A673 (cell line): ENCODE results near the gene RTN4RL1.

Experiments
- EZH2 ChIP-seq: fragments of 200-600 bp; sonication (generic); IDR thresholded peaks from 2 replicates; pipeline ENCODE4 v1.6.1; 2017; ENCODE audit warnings: borderline replicate concordance, low read depth, mild to moderate bottlenecking, mixed read lengths, antibody characterized with exemption, low read length; ENCODE audit not compliant: poor library complexity, severe bottlenecking
- TF ChIP-seq, protein P1 (sequence below): fragments of 300-800, 200-600 bp; sonication (generic); conservative IDR thresholded peaks from 2 replicates; pipeline ENCODE4 v1.5.1; 2017; ENCODE audit warnings: low read depth, mild to moderate bottlenecking, antibody characterized with exemption, low read length, moderate library complexity, mixed read lengths

DNA sequence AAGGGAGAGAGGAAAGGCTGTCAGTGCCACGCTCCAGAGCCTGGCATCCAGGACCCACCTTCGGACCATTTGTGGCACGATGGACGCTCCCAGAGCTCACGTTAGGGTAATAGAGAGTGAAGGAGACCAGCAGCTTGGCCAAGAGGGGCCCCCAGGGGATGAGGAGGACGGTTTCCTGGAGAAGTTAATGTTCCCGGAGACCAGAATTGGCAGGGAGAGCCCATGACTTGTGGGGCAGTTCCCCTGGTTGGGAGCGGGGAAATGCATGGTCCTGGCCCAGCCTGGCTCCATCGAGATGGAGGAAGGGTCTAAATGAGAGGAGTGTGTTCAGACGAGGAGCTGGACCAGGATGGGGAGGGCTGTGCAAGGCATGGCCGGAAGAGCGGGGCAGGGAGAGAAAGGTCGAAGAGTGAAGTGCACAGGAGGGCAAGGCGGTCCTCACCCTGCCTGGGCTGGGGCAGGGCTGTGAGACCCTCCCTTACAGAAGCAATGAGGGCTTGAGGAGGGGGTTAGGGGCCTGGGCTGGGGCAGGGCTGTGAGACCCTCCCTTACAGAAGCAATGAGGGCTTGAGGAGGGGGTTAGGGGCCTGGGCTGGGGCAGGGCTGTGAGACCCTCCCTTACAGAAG, 26.9 kb upstream of the RTN4RL1 start:
- TF ChIP-seq, protein P1, sequence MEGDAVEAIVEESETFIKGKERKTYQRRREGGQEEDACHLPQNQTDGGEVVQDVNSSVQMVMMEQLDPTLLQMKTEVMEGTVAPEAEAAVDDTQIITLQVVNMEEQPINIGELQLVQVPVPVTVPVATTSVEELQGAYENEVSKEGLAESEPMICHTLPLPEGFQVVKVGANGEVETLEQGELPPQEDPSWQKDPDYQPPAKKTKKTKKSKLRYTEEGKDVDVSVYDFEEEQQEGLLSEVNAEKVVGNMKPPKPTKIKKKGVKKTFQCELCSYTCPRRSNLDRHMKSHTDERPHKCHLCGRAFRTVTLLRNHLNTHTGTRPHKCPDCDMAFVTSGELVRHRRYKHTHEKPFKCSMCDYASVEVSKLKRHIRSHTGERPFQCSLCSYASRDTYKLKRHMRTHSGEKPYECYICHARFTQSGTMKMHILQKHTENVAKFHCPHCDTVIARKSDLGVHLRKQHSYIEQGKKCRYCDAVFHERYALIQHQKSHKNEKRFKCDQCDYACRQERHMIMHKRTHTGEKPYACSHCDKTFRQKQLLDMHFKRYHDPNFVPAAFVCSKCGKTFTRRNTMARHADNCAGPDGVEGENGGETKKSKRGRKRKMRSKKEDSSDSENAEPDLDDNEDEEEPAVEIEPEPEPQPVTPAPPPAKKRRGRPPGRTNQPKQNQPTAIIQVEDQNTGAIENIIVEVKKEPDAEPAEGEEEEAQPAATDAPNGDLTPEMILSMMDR = no peak
- no peak for TF ChIP-seq EZH2
